HepG2 (cell line): ENCODE measurements around the gene NPHS1. TPM values are rescaled to one million over a fixed set of nuclear protein-coding genes. Genes with fewer than 3 reads are reported as not detected.
A peak's percentile ranks its signal among the peaks of the same experiment; 100 is the strongest.

ENCODE experiments used
- ATF2 ChIP-seq: sonication (generic); formaldehyde crosslinking; IDR thresholded peaks from 2 replicates; pipeline ENCODE4 v1.4.0; 2020; ENCODE audit warnings: missing genetic modification reagents
- CREBL2 ChIP-seq: sonication (generic); formaldehyde crosslinking; IDR thresholded peaks from 2 replicates; pipeline ENCODE4 v1.8.1; 2023; ENCODE audit warnings: missing genetic modification reagents, mild to moderate bottlenecking, borderline replicate concordance
- DPF2 ChIP-seq: sonication (generic); formaldehyde crosslinking; IDR thresholded peaks from 2 replicates; pipeline ENCODE4 v1.4.0; 2020; ENCODE audit warnings: mild to moderate bottlenecking, low read depth, missing genetic modification reagents, borderline replicate concordance
- GABPA ChIP-seq, 2 experiments: IDR thresholded peaks; 2 replicates each; pipeline ENCODE4 v1.6.1; 2011 to 2016; ENCODE audit warnings: low read depth in 2 of 2, low read length in 1 of 2, missing biosample characterization in 1 of 2, missing genetic modification characterization in 1 of 2
- NAIF1 ChIP-seq: sonication (generic); formaldehyde crosslinking; IDR thresholded peaks from 2 replicates; pipeline ENCODE4 v1.5.0; 2020; ENCODE audit warnings: mild to moderate bottlenecking, missing genetic modification reagents, borderline replicate concordance
- NR0B2 ChIP-seq: sonication (generic); formaldehyde crosslinking; IDR thresholded peaks from 2 replicates; pipeline ENCODE4 v1.4.0; 2020; ENCODE audit warnings: mild to moderate bottlenecking, missing genetic modification reagents
- NR3C1 ChIP-seq: sonication (generic); formaldehyde crosslinking; IDR thresholded peaks from 2 replicates; pipeline ENCODE4 v1.4.0; 2020; ENCODE audit warnings: missing genetic modification reagents
- PBX2 ChIP-seq: IDR thresholded peaks from 2 replicates; pipeline ENCODE4 v1.6.1; 2016; ENCODE audit warnings: control low read depth
- SKI ChIP-seq: fragments of 450-650 bp; IDR thresholded peaks from one replicate; pipeline ENCODE4 v1.6.1; 2018; ENCODE audit warnings: mild to moderate bottlenecking; ENCODE audit not compliant: partially characterized antibody
- THAP11 ChIP-seq: IDR thresholded peaks from 2 replicates; pipeline ENCODE4 v1.6.1; 2016; ENCODE audit warnings: missing biosample characterization, missing genetic modification reagents
- ZBTB42 ChIP-seq: sonication (generic); formaldehyde crosslinking; IDR thresholded peaks from 2 replicates; pipeline ENCODE4 v1.5.0; 2020; ENCODE audit warnings: mild to moderate bottlenecking, missing genetic modification reagents
- ZNF234 ChIP-seq: sonication (generic); formaldehyde crosslinking; conservative IDR thresholded peaks from 2 replicates; pipeline ENCODE4 v1.5.1; 2020; ENCODE audit warnings: mild to moderate bottlenecking, missing genetic modification reagents
- ZNF331 ChIP-seq: sonication (generic); formaldehyde crosslinking; IDR thresholded peaks from 2 replicates; pipeline ENCODE4 v1.4.0; 2020; ENCODE audit warnings: missing genetic modification reagents
- ZNF572 ChIP-seq: sonication (generic); formaldehyde crosslinking; IDR thresholded peaks from 2 replicates; pipeline ENCODE4 v1.5.1; 2020; ENCODE audit warnings: mild to moderate bottlenecking, missing genetic modification reagents
- ZNF770 ChIP-seq: sonication (generic); formaldehyde crosslinking; IDR thresholded peaks from 2 replicates; pipeline ENCODE4 v1.5.0; 2020; ENCODE audit warnings: mild to moderate bottlenecking, missing genetic modification reagents
- ZNF839 ChIP-seq: sonication (generic); formaldehyde crosslinking; IDR thresholded peaks from 2 replicates; pipeline ENCODE4 v1.4.0; 2020; ENCODE audit warnings: missing genetic modification reagents, mild to moderate bottlenecking, borderline replicate concordance
- ZZZ3 ChIP-seq: sonication (generic); formaldehyde crosslinking; IDR thresholded peaks from 2 replicates; pipeline ENCODE4 v1.4.0; 2020; ENCODE audit warnings: missing genetic modification reagents, mild to moderate bottlenecking, borderline replicate concordance
- polyA plus RNA-seq, 8 experiments: library from polyadenylated mRNA; depleted of rRNA in 3 of 8; stranded (reverse) in 7 of 8; unstranded in 1 of 8; fragments of >200 nt; fragmentation: Illumina TruSeq in 4 of 8; extraction: Trizol in 4 of 8; gene quantifications; 2 replicates each; pipeline versions ENCODE4 v1.2.1 to v1.2.3, GENCODE V29; 2011 to 2016; ENCODE audit warnings: low read depth in 4 of 8, missing spikeins in 1 of 8, mixed read lengths in 1 of 8; ENCODE audit not compliant: insufficient read depth in 1 of 8
- total RNA-seq, 5 experiments: library from RNA; depleted of rRNA; stranded (reverse); fragments of >200 nt; fragmentation: Illumina TruSeq; extraction: Trizol; gene quantifications; 2 replicates each; pipeline ENCODE4 v1.2.3, GENCODE V29; 2016; ENCODE audit warnings: low read depth in 1 of 5
- TF ChIP-seq, protein P1 (sequence below): sonication (generic); formaldehyde crosslinking; IDR thresholded peaks from 2 replicates; pipeline ENCODE4 v1.4.0; 2020; ENCODE audit warnings: missing genetic modification reagents
- TF ChIP-seq, protein P2 (sequence below): sonication (generic); formaldehyde crosslinking; conservative IDR thresholded peaks from 2 replicates; pipeline ENCODE4 v1.8.0; 2022; ENCODE audit warnings: missing genetic modification reagents

The NPHS1 gene
- total and polyA plus RNA-seq, 2 of the 13 experiments (the other 11 are each of a cell fraction or from before 2014, with no cell fraction given) = not detected

- TF ChIP-seq PBX2 (no peak), NR0B2 (CRISPR knock-in tag) (no peak), CREBL2 (no peak), NAIF1 (CRISPR knock-in tag) (no peak), NR3C1 (CRISPR knock-in tag) (no peak), THAP11 (CRISPR knock-in tag) (no peak), SKI (no peak), GABPA (IDR thresholded peaks at IDR 0.05; ENCODE audit: low read depth, low read length) (no peak), GABPA (CRISPR knock-in tag; IDR thresholded peaks at IDR 0.05; ENCODE audit: low read depth) (no peak), ZBTB42 (CRISPR knock-in tag) (0 out of 2 replicates have a peak, but pooled peaks have one; percentile 73), ZNF770 (CRISPR knock-in tag) (no peak), ZZZ3 (no peak), ZNF572 (CRISPR knock-in tag) (no peak), ATF2 (no peak), ZNF839 (CRISPR knock-in tag) (no peak; the same call in 1 of the 2 replicates), ZNF331 (CRISPR knock-in tag) (no peak), DPF2 (CRISPR knock-in tag) (no peak), ZNF234 (CRISPR knock-in tag) (no peak)
- TF ChIP-seq, protein P1, sequence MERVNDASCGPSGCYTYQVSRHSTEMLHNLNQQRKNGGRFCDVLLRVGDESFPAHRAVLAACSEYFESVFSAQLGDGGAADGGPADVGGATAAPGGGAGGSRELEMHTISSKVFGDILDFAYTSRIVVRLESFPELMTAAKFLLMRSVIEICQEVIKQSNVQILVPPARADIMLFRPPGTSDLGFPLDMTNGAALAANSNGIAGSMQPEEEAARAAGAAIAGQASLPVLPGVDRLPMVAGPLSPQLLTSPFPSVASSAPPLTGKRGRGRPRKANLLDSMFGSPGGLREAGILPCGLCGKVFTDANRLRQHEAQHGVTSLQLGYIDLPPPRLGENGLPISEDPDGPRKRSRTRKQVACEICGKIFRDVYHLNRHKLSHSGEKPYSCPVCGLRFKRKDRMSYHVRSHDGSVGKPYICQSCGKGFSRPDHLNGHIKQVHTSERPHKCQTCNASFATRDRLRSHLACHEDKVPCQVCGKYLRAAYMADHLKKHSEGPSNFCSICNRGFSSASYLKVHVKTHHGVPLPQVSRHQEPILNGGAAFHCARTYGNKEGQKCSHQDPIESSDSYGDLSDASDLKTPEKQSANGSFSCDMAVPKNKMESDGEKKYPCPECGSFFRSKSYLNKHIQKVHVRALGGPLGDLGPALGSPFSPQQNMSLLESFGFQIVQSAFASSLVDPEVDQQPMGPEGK (CRISPR knock-in tag) = no peak
- TF ChIP-seq, protein P2, sequence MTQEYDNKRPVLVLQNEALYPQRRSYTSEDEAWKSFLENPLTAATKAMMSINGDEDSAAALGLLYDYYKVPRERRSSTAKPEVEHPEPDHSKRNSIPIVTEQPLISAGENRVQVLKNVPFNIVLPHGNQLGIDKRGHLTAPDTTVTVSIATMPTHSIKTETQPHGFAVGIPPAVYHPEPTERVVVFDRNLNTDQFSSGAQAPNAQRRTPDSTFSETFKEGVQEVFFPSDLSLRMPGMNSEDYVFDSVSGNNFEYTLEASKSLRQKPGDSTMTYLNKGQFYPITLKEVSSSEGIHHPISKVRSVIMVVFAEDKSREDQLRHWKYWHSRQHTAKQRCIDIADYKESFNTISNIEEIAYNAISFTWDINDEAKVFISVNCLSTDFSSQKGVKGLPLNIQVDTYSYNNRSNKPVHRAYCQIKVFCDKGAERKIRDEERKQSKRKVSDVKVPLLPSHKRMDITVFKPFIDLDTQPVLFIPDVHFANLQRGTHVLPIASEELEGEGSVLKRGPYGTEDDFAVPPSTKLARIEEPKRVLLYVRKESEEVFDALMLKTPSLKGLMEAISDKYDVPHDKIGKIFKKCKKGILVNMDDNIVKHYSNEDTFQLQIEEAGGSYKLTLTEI (CRISPR knock-in tag) = no peak
These were observed 40.7 kb downstream of the NPHS1 start (continued) for GRCh38 chr19:35811317-35812219.
